Activated CD4-positive, alpha-beta T cell treated with anti-CD3 and anti-CD28 coated beads for 48 hours (primary cell): ENCODE results near the gene ARHGAP42.

Experiments
- DNase-seq: peaks from one replicate; pipeline ENCODE4 v3.0.0-alpha.2; 2020

ARHGAP42 gene

GRCh38 chr11:100932474-100933100, 245.5 kb downstream of the ARHGAP42 start:
- no peak for DNase-seq

DNA sequence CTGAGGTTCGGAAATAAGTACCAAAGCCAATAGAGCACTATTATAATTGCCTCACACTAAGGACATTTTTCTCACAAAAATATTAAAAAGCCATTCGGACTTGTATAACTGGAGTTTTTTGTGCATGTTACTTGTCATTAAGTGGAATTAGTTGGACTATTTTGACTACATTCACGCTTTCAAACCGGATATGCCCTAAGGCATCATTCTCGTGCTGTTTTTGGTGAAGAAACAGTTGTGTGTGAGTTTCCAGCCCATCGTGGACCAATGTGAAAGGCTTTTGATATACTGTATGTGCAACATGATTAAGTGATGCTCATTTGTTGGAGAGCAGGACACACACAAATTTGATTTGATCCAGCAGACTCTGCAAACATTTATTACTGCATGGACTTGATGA, 249.7 kb downstream of the ARHGAP42 start:
- no peak for DNase-seq

GRCh38 chr11:100939571-100939970, 252.5 kb downstream of the ARHGAP42 start:
- DNase-seq, result no peak

- DNase-seq, result no peak
Measured at GRCh38 chr11:100940111-100940510, 253.0 kb downstream of the ARHGAP42 start.

- no peak for DNase-seq
Measured at GRCh38 chr11:100941033-100941432, 253.9 kb downstream of the ARHGAP42 start.

- DNase-seq, result no peak
Measured at GRCh38 chr11:100942016-100942415, 254.9 kb downstream of the ARHGAP42 start.

GRCh38 chr11:100948936-100949335, 261.8 kb downstream of the ARHGAP42 start:
- no peak for DNase-seq

DNA sequence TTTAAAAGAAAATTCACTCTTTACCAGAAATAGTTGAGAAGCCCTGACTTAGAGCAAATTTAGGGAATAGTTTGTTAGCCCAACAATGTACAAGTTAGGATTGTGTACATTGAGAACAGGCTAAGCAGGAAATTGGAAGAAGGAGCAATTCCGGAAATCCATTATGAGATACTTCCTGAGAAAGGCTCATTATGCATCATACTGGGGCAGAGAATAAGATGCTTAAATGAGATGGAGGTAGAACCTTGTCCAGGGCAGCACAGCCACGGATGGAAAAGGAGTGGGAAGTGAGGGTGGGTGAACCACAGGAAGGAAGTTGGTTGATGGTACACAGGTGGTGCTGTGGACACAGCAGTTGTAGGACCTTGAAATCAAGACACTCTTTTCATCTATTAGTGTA, 262.4 kb downstream of the ARHGAP42 start:
- DNase-seq, result no peak

DNA sequence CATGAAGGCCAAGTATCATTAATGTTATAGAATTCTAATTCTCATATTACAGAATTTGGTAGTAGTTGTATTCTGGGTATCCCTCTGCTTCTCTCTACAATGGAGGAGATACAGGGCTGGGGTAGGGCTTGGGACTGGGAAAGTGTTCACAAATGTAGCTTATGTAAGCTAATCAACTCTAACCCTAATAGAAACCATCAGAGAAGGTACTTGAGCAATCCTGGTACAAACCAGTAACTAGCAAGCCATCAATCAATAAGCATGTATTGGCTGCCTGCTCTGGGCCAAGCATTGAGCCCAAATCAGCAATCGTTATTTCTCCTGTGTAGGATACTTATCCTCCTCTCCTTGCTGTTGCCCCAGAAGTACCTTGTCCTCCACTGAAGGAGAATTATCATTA, 268.2 kb downstream of the ARHGAP42 start:
- no peak for DNase-seq

DNA sequence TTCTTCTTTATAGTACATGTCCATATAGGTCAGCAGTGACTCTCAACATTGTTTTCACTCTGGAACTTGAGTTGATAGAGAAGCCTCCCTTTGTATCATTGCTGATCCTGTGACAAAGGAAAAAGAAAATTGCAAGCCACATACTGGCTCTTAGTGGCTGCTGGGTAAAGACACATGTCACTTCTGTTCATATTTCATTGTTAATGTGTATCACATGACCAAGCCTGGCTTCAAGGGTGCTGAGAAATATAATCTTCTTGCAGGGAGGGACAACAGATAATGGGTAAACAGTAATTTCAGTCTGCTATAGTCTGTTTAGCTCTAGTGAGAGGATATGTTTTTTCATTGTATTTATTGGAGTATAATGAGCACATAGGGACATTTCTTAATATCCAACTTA, 269.3 kb downstream of the ARHGAP42 start:
- DNase-seq, result no peak

DNA sequence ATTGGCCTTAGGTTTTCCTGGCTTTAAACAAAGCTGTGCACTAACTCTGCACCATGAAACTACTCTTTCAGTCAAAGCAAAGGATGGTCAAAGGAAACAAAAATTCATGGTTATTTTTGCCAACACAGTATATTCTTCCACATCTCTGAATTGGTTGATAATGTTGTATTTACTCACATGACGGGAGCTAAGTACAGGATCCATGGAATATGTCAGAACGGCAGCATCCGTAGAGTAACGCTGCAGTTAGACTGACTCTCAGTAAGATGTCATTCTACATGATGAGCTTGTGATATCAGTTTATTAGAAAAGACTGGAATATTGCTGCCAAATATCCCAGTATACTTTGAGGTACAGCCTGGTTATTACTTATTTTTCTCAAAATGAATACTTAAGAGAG, 270.4 kb downstream of the ARHGAP42 start:
- DNase-seq, result no peak

GRCh38 chr11:100961633-100962032, 274.5 kb downstream of the ARHGAP42 start:
- no peak for DNase-seq

- no peak for DNase-seq
Measured at GRCh38 chr11:100963375-100963774, 276.3 kb downstream of the ARHGAP42 start.

DNA sequence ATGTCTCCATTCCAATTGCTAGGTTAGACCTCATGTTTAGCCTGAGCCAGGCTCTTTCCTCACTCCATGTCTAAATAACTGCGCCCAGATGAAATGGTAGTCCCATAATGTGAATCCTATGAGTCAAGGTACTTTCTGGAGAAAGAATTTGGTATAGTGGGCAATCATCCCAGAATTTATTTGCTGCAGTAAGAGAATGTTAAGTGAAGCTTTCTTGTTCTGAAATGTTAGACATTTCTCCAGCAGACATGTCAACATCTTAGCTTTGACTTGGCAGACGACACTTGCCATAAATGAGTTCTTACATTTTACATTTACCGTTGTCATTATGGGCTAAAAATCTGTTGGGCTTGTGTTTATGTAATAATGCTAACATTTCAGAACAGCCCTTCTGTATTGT, 277.3 kb downstream of the ARHGAP42 start:
- no peak for DNase-seq

DNA sequence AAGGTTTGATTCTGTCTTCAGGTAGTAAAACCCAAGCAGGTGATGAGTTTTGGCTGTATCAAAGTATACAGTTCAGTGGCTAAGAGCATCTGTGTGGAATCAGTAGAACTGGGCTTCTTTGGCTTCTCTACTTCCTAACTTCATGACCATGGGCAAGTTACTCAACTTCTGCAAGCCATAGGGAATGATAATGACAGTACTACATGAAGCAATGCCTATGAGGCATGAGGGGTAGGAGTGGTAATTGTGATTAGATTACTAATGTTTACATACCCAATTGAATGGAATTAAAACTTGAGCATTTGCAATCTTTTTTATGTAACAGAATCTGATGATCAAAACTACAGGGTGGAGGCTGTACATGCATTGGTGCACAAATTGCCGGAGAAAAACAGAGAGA, 278.3 kb downstream of the ARHGAP42 start:
- DNase-seq, result no peak

GRCh38 chr11:100966366-100966765, 279.3 kb downstream of the ARHGAP42 start:
- no peak for DNase-seq

GRCh38 chr11:100969008-100969407, 281.9 kb downstream of the ARHGAP42 start:
- no peak for DNase-seq

GRCh38 chr11:100970283-100971164, 283.4 kb downstream of the ARHGAP42 start:
- DNase-seq, result no peak

GRCh38 chr11:100972046-100972445, 285.0 kb downstream of the ARHGAP42 start:
- no peak for DNase-seq

GRCh38 chr11:100978442-100978841, 291.4 kb downstream of the ARHGAP42 start:
- no peak for DNase-seq

GRCh38 chr11:100978939-100979338, 291.9 kb downstream of the ARHGAP42 start:
- no peak for DNase-seq

GRCh38 chr11:100980156-100980555, 293.1 kb downstream of the ARHGAP42 start:
- DNase-seq, result no peak

DNA sequence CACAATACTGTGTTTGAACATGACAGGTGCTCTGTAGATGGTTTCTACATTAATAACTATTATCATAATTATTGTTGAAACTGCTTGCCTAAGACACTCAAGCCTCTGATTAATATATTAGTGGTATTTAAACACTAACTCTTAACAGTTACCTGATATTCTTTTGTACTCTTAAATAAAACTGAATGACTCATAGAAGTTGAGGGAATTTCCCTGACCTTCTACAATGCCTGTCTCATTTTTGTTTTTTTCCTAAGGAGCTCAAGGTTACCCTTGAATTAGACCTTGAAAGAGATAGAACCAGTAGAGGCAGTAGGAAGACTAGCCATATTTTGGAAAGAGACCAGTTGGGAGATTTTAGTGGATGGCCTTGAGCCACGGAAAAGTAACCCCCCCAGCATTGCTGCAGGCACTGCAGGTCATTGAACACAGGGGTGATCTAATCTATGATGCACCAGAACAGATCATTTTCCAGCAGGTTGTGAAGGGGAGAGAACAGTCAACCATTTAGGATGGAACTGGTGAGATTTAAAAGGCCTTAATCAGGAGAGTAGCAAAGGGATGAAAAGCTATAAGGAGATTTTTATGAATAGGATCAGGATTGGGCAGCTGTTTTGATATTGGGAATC, 294.2 kb downstream of the ARHGAP42 start:
- DNase-seq, result no peak

GRCh38 chr11:100984668-100985067, 297.6 kb downstream of the ARHGAP42 start:
- no peak for DNase-seq
